PFSK-1 (cell line): ENCODE data around the gene ASF1A.

Source experiments
- FOXP2 ChIP-seq: optimal IDR thresholded peaks from 2 replicates; pipeline ENCODE3; 2011; ENCODE audit warnings: borderline replicate concordance, control low read depth, inconsistent platforms; ENCODE audit not compliant: insufficient read depth; ENCODE audit errors: extremely low read length, extremely low read depth
- POLR2AphosphoS5 ChIP-seq: IDR thresholded peaks from 2 replicates; pipeline ENCODE4 v1.6.1; 2012; ENCODE audit warnings: low read depth, mild to moderate bottlenecking, control low read depth, low read length, moderate library complexity
- SIN3A ChIP-seq: IDR thresholded peaks from 2 replicates; pipeline ENCODE4 v1.6.1; 2012; ENCODE audit warnings: mild to moderate bottlenecking, low read length, moderate library complexity, borderline replicate concordance; ENCODE audit not compliant: insufficient read depth
- TAF1 ChIP-seq: IDR thresholded peaks from 2 replicates; pipeline ENCODE4 v1.6.1; 2012; ENCODE audit warnings: low read length, control low read depth, borderline replicate concordance; ENCODE audit not compliant: insufficient read depth
- TF ChIP-seq, protein P1 (sequence below), 2 experiments: IDR thresholded peaks; 2 replicates each; pipeline versions ENCODE4 v1.6.1 to v1.8.0; 2011 to 2012; ENCODE audit warnings: low read depth in 2 of 2, low read length in 2 of 2, control low read depth in 1 of 2, inconsistent platforms in 1 of 2, mild to moderate bottlenecking in 1 of 2, moderate library complexity in 1 of 2; ENCODE audit not compliant: insufficient read depth in 1 of 2

Gene ASF1A

DNA sequence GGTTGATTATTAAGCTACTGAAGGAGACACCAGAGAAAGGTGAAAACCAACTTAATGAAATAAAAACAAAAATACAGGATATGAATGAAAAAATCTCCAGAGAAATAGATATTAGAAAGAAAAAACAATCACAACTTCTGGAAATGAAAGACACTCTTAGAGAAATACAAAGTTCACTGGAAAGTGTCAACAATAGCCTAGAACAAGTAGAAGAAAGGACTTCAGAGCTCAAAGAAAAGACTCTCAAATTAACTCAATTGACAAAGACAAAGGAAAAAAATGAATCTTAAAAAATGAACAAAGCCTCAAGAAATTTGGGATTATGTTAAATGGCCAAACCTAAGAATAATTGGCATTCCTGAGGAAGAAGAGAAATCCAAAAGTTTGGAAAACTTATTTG lies 51.3 kb downstream of the ASF1A start:
- TF ChIP-seq TAF1 = no peak
- TF ChIP-seq, protein P1, sequence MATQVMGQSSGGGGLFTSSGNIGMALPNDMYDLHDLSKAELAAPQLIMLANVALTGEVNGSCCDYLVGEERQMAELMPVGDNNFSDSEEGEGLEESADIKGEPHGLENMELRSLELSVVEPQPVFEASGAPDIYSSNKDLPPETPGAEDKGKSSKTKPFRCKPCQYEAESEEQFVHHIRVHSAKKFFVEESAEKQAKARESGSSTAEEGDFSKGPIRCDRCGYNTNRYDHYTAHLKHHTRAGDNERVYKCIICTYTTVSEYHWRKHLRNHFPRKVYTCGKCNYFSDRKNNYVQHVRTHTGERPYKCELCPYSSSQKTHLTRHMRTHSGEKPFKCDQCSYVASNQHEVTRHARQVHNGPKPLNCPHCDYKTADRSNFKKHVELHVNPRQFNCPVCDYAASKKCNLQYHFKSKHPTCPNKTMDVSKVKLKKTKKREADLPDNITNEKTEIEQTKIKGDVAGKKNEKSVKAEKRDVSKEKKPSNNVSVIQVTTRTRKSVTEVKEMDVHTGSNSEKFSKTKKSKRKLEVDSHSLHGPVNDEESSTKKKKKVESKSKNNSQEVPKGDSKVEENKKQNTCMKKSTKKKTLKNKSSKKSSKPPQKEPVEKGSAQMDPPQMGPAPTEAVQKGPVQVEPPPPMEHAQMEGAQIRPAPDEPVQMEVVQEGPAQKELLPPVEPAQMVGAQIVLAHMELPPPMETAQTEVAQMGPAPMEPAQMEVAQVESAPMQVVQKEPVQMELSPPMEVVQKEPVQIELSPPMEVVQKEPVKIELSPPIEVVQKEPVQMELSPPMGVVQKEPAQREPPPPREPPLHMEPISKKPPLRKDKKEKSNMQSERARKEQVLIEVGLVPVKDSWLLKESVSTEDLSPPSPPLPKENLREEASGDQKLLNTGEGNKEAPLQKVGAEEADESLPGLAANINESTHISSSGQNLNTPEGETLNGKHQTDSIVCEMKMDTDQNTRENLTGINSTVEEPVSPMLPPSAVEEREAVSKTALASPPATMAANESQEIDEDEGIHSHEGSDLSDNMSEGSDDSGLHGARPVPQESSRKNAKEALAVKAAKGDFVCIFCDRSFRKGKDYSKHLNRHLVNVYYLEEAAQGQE (IDR thresholded peaks at IDR 0.05; ENCODE audit: insufficient read depth in 1 of 2, low read depth in 2 of 2, low read length in 2 of 2) = no peak
- TF ChIP-seq POLR2AphosphoS5 = no peak
- TF ChIP-seq FOXP2 = no peak
- no peak for TF ChIP-seq SIN3A

DNA sequence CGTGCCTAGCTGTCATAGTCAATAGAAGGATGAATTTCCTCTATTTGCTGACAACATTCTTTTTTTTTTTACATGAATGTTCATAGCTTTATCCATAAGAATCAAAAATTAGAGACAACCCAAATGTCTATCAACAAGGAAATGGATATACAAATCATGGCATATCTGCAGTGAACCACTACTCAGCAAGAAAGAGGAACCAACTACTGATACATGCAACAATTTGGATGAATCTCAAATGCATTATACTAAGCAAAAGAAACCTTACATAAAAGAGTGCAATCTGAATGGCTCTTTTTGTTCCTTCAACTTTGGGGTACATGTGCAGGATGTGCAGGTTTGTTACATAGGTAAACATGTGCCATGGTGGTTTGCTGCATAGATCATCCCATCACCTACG lies 58.7 kb downstream of the ASF1A start:
- no peak for TF ChIP-seq POLR2AphosphoS5
- TF ChIP-seq SIN3A = no peak
- no peak for TF ChIP-seq FOXP2
- TF ChIP-seq, protein P1 (IDR thresholded peaks at IDR 0.05; ENCODE audit: insufficient read depth in 1 of 2, low read depth in 2 of 2, low read length in 2 of 2) = no peak
- TF ChIP-seq TAF1 = no peak

DNA sequence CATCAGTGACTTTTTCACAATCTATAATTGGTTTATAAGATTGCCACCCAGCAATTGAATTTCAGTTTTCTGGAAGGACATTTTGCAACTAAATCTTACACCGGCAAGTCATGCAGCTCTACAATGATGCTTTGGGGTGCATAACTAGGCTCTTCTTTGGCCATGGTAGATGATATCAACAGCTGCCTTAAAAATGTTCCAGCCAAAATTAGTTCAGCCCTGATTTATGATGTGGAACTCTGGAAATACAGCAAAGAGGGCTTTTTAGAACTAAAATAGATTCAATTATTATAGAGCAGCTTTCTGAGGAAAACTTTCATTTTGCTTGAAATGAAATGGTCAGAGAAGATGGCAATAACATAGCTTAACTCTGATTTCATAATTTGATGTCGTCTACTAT lies 59.4 kb downstream of the ASF1A start:
- TF ChIP-seq POLR2AphosphoS5 (no peak), TAF1 (no peak), SIN3A (no peak)
